HG03103 (cell line): ENCODE results near the gene ALKBH8.
A peak's percentile ranks its signal among the peaks of the same experiment; 100 is the strongest.
"Not testable (repeated sequence)": the region's sequence is repeated elsewhere in the genome, so short reads cannot be mapped to it uniquely, and the experiment has no call there.

Experiments used
- ATAC-seq: cut with Tn5 transposase; IDR thresholded peaks from one replicate; pipeline ENCODE4 v1.9.1; 2021; ENCODE audit warnings: low read depth; ENCODE audit not compliant: unreplicated experiment

Gene ALKBH8

DNA sequence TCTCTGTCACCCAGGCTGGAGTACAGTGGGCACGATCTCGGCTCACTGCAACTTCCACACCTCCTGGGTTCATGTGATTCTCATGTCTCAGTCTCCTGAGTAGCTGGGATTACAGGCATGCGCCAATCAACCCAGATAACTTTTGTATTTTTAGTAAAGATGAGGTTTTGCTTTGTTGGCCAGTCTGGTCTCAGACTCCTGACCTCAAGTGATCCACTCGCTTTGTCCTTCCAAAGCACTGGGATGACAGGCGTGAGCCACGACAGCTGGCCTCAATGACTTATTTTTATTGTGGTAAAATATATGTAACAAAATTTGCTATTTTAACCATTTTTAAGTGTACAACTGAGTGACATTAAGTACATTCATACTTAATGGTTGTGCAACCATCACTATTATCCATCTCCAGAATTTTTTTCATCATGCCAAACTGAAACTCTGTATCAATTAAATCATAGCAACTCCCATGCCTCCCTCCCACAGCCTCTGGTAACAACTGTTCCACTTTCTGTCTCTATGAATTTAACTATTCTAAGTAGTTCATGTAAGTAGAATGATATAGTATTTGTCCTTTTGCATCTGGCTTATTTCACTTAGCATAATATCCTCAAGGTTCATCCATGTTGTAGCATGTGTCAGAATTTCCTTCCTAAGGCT is 57.2 kb downstream of the ALKBH8 start:
- no peak for ATAC-seq

GRCh38 chr11:107505647-107506225 is 59.8 kb downstream of the ALKBH8 start:
- no peak for ATAC-seq

DNA sequence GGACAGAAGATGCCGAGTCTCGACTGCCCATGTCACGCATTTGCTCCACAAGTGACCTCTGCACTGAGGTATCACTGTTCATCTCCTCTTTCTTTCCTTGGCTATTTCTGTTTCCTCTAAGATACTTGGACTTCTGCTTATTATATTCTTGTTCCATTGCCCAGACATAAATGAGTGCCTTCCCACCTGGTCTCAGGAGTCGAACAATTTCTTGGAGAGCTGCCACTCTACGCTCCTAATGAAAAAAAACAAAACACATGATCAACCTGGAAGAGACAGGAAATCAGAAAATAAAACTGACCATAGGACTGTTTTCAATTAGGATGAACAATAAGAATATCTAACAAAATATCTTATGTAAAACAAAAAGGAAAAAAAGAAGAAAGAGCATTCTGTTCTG is 60.6 kb downstream of the ALKBH8 start:
- no peak for ATAC-seq

DNA sequence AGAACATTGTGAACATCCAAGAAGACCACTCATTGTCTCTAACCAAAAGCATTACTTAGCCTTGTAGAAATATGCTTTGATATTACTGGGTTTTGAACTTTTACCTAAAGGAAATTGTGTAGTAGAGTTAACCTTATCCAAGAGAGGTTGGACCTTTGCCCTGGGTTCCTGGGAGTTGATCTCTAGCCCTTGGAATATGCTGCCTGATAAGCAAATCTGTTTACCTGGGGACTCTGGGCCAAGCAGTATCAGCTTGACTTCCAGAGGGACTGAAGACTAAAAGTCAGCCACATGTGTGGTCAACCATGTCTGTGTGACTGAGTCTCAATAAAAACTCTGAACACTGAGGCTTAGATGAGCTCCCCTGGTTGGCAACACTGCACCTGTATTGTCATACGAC is 63.8 kb downstream of the ALKBH8 start:
- ATAC-seq = no peak

DNA sequence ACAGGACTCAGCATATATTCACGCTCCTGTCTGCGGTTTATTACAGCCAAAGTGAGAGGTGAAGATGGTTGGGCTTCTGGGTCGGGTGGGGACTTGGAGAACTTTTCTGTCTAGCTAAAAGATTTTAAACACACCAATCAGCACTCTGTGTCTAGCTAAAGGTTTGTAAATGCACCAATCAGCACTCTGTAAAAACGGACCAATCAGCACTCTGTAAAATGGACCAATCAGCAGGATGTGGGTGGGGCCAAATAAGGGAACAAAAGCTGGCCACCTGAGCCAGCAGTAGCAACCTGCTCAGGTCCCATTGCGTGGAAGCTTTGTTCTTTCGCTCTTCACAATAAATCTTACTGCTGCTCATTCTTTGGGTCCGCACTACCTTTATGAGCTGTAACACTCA is 68.2 kb downstream of the ALKBH8 start:
- ATAC-seq = not testable (repeated sequence)

GRCh38 chr11:107496011-107496410 is 69.5 kb downstream of the ALKBH8 start:
- no peak for ATAC-seq

DNA sequence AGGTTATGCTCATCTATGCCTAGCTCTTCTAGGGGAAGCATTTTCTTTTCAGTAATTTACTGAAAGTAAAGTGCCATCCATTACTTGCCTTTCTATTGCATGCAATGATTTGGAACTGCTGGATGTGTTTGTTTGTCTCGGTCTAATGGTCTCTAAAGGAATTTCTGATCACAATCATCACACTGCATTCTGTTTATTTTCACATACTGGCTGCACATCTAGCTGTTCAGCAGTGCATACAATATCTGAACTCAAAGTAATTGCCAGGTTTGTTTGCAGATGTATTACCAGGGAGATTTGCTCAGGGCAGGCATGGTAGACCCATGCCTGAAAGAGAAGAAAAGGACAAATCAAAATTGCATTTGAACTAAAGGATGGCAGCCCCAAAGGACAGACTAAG is 71.5 kb downstream of the ALKBH8 start:
- ATAC-seq = no peak

GRCh38 chr11:107493117-107493516 is 72.4 kb downstream of the ALKBH8 start:
- no peak for ATAC-seq

GRCh38 chr11:107490836-107491235 is 74.7 kb downstream of the ALKBH8 start:
- ATAC-seq = no peak

- no peak for ATAC-seq
Measured at GRCh38 chr11:107482234-107482633, 83.3 kb downstream of the ALKBH8 start.

- ATAC-seq = no peak
Measured at GRCh38 chr11:107478922-107479321, 86.6 kb downstream of the ALKBH8 start.

GRCh38 chr11:107477820-107478219 is 87.7 kb downstream of the ALKBH8 start:
- no peak for ATAC-seq

DNA sequence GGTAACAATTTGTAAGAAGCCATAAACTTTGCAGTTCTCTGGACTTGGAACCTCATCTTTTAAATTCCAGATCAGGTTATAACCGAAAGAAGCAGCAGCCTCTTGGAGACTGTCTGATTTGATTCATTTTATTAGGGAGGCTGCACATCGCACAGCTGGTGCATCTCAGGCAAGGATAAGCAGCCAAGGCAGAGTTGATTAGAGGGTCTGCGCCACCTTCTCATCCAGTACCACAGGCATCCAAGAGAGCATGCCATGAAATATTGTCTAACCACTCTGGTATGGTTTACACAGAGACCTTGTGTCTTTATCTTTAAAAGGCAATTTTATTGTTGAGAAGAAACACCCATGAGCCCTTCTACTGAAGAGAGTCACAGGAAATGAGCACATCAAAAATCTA is 91.7 kb downstream of the ALKBH8 start:
- no peak for ATAC-seq

GRCh38 chr11:107472966-107473365 is 92.6 kb downstream of the ALKBH8 start:
- no peak for ATAC-seq

GRCh38 chr11:107468596-107468995 is 96.9 kb downstream of the ALKBH8 start:
- ATAC-seq = no peak

GRCh38 chr11:107467696-107468095 is 97.8 kb downstream of the ALKBH8 start:
- no peak for ATAC-seq

GRCh38 chr11:107466275-107466866 is 99.2 kb downstream of the ALKBH8 start:
- not testable (repeated sequence) for ATAC-seq

DNA sequence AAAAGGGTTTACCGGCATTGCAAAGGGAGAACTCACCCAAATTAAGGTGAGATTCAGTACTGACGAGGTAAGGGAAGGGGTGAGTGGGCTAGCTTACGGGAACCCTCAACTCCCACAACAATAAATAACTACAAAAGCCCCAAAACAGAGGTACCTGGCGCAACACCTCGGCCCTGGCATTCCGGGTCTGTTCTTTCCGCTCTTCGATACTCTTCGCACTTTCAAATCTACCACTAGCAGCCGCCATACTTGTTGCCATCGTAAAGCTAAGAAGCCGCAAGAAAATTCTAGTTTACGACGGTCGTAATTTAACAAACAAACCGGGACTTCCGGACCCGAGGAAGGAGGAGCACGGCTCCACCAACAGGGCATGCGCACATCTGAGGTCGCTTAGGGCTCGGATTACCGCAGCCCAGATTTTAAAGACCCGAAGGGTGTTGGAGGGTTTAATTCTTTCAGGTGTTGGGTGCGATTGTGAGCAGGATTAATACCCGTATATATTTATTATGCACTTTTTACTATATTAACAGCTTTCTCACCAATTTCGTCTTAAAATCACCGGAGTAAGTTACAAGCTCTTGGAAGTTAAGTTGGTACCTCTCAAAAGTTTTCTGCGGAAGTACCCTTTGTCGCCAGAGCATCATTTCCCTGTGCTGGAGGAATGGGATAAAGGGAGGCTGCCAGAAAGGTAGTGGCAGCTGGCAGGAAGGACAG is 107.8 kb downstream of the ALKBH8 start, which contains the start of gene CWF19L2:
CWF19L2 (minus strand) TSS at position 268 of the 714 bp plus-strand sequence; CDS start at position 259, 9 bp downstream.
- ATAC-seq = peak; percentile 95

DNA sequence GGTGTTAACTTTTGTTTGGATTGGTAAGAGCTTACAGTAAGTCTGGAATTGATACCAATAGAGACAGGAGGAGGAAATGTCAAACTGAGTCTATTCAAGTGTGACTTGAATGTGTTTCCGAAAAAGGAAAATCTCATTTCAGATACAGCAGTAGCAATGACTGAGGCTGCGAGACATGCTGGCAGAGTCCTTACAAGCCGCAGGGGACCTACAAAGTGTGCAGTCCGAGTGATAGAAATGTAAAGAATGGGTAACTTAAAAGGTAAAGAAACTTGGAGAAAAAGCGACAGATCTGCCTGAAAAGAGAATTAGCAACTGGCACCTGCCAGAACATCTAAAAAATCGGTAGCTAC is 108.4 kb downstream of the ALKBH8 start:
- ATAC-seq = peak; percentile 42

GRCh38 chr11:107453594-107454286 is 111.8 kb downstream of the ALKBH8 start:
- ATAC-seq = no peak
